CD4-positive, alpha-beta T cell treated with Interleukin-15 for 4 hours (primary cell): ENCODE measurements around the gene PRKCH.
A peak's percentile ranks its signal among the peaks of the same experiment; 100 is the strongest.
"Not testable (repeated sequence)": the region's sequence is repeated elsewhere in the genome, so short reads cannot be mapped to it uniquely, and the experiment has no call there.

Experiments used
- DNase-seq: peaks from one replicate; pipeline ENCODE4 v3.0.0-alpha.2; 2020; ENCODE audit warnings: low spot score

PRKCH gene

GRCh38 chr14:61394542-61394941 is 73.2 kb downstream of the PRKCH start:
- no peak for DNase-seq

DNA sequence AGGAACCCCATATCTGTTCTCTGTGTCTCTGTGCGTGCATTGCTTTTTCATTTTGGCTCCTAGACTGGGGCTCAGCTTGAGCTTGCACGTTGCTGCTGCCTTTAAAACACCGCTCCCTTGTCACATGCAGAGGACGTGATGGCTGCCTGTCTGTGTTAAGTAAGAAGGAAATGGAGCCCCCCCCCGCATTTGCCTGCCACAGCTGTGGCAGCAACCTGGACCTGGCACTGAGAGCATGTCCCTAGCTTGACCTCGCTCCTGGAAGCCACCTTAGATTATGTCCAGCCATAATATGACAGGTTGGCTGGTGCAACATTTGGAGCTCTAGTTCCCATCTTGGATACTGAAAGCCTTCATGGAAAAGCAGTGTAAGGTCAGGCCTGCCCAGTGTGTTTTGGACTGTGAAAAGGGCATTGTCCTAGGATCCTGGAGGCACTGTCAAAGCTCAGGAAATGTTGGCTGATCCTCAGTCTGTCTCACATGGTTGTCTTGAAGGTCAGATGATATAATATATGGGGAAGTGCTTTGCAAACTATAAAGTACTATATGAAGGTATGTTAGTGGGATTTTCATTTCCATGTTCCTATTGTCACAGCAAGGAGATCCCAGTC is 73.8 kb downstream of the PRKCH start:
- no peak for DNase-seq

- DNase-seq = no peak
These were observed 74.9 kb downstream of the PRKCH start for GRCh38 chr14:61396279-61396678.

DNA sequence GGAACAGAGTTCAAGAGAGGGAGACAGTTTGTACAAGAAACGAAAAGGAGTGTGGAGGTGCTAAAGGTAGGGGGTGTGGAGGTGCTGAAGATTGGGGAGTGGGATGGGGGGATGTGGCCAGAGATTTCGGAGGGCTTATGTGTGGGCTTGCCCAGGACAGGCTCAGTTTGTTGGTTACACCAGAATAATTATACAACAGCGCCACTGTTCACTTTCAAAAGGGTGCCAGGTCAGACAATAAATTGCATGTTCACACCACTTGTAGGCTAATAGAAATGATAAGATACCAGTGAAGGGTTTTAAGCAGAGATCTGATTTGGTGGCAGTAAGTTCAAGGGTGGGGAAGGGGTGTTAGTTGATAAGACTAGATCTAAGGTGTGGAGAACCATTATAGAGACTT is 75.3 kb downstream of the PRKCH start:
- DNase-seq = no peak

DNA sequence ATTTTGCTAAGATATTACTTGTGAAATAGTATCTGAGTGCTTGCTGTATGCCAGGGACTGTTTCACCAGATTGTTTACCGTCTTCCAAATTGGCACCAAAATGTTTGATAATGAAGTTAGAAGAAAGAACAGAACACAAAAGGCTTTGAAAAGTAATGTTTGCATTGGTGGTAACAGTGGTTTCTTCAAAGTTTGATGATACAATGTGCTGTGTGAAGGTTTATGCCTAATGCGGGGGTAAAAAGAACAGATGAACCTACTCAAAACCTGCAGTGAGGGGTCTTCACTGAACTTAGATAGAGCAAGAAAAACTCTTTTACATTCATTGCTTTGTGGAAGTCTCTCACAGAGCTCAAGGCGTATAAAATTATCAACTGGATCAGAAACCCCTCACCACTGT is 76.2 kb downstream of the PRKCH start:
- DNase-seq = no peak

GRCh38 chr14:61398221-61398620 is 76.8 kb downstream of the PRKCH start:
- DNase-seq = no peak

GRCh38 chr14:61399365-61399764 is 78.0 kb downstream of the PRKCH start:
- no peak for DNase-seq

- DNase-seq = no peak
These were observed 80.1 kb downstream of the PRKCH start for GRCh38 chr14:61401461-61401860.

DNA sequence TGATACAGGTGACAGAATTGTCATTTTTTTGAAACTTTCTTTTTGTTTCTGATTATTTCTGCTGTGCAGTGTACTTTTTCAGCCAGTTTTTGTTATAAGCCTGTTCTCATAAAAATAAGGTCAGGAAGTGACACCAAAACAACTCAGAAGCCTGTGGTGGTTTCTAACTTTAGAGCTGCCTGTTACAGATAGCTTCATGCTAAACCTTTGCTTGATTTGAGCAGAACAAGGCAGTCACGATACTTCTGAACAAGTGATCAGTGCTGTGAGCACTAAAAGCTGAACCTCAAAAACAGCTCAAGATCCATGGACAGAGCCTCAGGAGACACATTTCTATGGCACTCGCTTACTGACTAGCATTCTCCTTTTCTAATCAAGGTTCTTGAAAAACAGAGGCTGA is 82.0 kb downstream of the PRKCH start:
- DNase-seq = peak; percentile 69

- no peak for DNase-seq
These were observed 83.3 kb downstream of the PRKCH start for GRCh38 chr14:61404637-61405036.

GRCh38 chr14:61406198-61406597 is 84.8 kb downstream of the PRKCH start:
- no peak for DNase-seq

- peak; percentile 72 for DNase-seq
These were observed 85.3 kb downstream of the PRKCH start for GRCh38 chr14:61406675-61407074.

- DNase-seq = no peak
These were observed 87.1 kb downstream of the PRKCH start for GRCh38 chr14:61408498-61408897.

DNA sequence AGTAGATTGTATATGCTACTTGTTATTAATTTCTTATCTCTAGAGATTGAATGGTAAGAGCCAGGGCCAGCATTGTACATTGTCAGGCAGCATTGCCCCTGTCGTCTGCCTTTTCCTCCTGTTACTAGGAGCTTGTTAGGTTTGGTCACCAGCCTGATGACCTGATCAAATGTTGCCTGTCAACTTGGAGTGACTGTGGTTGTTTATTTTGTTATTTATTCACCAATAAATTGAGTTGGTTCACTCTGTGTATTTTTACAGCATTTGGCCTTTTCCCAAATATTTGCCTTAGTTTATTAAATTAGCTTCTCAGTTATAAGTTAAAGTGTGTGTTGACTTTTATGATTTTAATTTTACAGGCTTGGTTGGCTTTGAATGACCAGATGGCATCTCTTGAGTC is 88.4 kb downstream of the PRKCH start:
- no peak for DNase-seq

GRCh38 chr14:61415934-61416333 is 94.6 kb downstream of the PRKCH start:
- DNase-seq = not testable (repeated sequence)

- no peak for DNase-seq
These were observed 95.2 kb downstream of the PRKCH start for GRCh38 chr14:61416591-61416990.

GRCh38 chr14:61417141-61417540 is 95.8 kb downstream of the PRKCH start:
- DNase-seq = no peak

GRCh38 chr14:61417883-61418455 is 96.6 kb downstream of the PRKCH start:
- no peak for DNase-seq

DNA sequence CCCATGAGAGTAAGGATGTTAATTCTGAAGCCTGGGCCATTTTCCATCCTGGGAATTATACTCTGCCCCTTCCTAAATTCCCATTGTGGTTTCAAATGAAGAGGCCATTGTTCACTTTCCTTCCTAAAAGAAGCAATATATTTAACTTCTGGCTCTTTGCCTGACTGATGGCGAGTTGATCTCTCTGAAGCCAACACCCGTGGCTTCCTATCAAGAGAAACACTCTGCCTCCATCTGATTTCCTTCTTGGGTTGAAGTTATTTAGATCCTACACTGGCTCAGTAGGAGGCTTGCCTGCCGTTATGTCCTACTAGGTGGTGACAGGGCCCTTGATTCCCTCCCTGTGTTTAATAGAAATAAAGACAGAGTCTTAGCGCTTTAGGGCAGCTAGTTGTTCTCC is 97.4 kb downstream of the PRKCH start:
- DNase-seq = no peak

DNA sequence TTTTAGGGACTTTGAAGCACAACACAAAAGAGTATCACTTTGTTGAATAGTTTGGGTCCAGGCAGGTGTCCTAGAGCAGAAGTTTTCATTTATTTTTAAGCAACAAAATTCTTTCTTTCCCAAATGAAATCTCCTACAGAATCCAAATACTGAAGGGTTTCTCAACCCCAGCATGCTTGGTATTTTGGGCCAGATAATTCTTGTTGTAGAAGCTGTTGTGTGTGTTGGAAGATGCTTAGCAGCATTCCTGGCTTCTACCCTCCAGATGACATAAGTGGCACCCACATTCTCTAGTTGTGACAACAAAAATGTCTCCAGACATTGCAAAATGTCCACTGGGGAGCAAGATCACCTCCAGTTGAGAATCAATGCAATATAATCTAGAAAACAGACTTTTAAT is 97.8 kb downstream of the PRKCH start:
- DNase-seq = no peak

DNA sequence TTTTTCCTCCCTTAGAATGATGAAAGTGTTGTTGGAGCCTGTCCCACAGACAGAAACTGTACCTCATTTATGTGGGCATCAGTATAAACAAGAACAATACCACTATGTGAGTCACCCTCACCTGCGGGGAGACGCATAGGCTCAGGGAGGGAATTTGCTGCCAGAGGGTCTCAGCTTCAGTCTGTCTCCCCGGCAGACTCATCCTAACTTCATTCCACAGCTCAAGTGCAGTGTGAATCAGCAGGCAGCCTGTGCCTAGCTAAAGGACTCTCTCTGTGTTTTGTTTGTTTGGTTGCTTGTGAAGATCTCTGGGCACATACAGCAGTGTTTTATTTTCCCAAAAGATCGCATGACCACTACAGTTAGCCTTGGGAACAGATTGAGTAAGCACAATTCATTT is 98.9 kb downstream of the PRKCH start:
- DNase-seq = peak; percentile 50

- no peak for DNase-seq
These were observed 100.0 kb downstream of the PRKCH start for GRCh38 chr14:61421212-61421923.

DNA sequence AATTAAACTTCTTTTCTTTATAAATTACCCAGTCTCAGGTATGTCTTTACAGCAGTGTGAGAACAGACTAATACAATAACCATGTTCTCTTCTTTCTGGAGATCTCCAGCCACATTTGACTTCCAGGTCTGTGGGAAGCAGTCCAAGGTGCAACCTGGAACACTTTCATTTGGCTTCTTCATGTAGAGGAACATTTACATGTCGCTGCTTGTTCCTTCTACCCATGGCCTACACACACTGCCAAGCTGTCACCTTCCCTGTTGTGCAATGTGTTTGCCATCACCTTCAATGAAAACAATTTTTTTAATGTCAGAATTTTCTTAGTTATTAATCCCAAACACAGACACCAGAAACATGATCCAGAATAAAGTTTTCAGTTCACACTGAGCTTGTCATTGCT is 104.7 kb downstream of the PRKCH start:
- no peak for DNase-seq

DNA sequence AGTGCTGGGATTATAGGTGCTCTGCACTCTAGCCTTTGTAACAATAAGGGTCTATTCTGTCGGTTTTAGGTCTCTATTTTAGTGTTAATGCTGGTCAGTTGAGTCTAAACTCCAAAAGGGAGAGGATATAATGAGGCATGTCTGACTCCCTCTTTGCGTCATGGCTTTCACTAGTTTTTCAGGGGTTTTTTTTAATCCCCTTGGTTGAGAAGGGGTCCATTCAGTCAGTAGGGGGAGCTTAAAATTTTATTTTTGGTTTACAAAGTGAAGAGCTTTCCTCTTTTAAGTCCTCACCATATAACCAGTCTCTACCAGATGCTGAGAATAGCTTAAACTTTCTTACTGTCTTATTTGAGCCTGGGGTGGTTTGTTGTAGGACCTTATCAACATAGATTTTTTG is 106.9 kb downstream of the PRKCH start:
- no peak for DNase-seq
